Muscle layer of duodenum (tissue), 2 donors: ENCODE results near the gene DUSP2.

Source experiments
- H3K27ac ChIP-seq: one replicate; pipeline ENCODE4 v1.7.0; 2013; ENCODE audit warnings: mild to moderate bottlenecking, low read length
- H3K27me3 ChIP-seq: one replicate; pipeline ENCODE4 v1.7.0; 2013; ENCODE audit warnings: low read depth, mild to moderate bottlenecking, control low read depth, low read length
- H3K36me3 ChIP-seq, 2 donors: one replicate each; pipeline ENCODE4 v1.7.0; 2013; ENCODE audit warnings: low read length in 2 of 2, control low read depth in 1 of 2, mild to moderate bottlenecking in 1 of 2; ENCODE audit not compliant: insufficient read depth in 2 of 2, control insufficient read depth in 1 of 2
- H3K4me1 ChIP-seq, 2 donors: one replicate each; pipeline ENCODE4 v1.7.0; 2013; ENCODE audit warnings: low read length in 2 of 2, mild to moderate bottlenecking in 2 of 2, control low read depth in 1 of 2, moderate library complexity in 1 of 2; ENCODE audit not compliant: insufficient read depth in 2 of 2, control insufficient read depth in 1 of 2
- H3K4me3 ChIP-seq, 2 donors: one replicate each; pipeline ENCODE4 v1.7.0; 2013; ENCODE audit warnings: low read length in 2 of 2, low read depth in 1 of 2, mild to moderate bottlenecking in 1 of 2
- H3K9me3 ChIP-seq, 2 donors: one replicate each; pipeline ENCODE4 v1.7.0; 2013; ENCODE audit warnings: low read length in 2 of 2, control low read depth in 1 of 2, mild to moderate bottlenecking in 1 of 2; ENCODE audit not compliant: control insufficient read depth in 1 of 2
- donor health status: healthy.

DUSP2 gene

DNA sequence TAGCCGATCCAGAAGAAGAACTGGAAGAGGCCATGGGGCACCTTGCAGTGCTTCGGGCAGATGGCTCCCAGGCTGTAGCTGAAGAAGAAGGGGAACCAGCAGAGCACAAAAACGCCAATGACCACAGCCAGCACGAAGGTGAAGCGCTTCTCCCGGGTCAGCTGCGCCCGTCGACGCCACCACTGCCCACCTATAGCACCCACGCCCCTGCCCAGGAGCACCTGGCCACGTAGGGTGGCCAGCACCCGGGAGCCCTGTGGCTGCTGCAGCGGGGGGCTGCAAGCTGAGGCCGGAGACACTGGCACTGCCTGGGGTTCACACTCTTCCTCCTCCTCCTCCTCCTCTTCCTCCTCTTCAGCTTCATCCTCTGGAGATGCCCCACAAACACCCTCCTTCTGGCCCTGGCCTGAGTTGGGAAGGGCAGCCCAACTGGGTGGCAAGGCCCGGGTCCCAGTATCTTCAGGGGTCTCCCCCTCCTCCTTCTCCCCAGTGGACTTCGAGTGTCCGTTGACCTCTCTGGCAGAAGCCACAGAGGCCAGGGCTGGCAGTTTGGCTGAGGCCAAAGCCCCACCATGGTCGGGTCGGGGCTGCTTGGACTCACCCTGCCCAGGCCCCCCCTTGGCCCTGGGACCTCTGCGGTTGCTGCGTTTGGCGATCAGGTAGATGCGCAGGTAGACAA, 30.2 kb downstream of the DUSP2 start:
- peaks cover 22% of the 10 kb centered on the region for H3K27me3 ChIP-seq
- H3K4me1 ChIP-seq = peaks cover 0 to 7% of the 10 kb centered on the region in 2 donors
- H3K27ac ChIP-seq = no peak overlapping the region
- peak overlapping the region in 1 of 2 donors; percentile 61 for H3K4me3 ChIP-seq
- H3K36me3 ChIP-seq = no peaks in the 10 kb centered on the region
- no peaks in the 10 kb centered on the region for H3K9me3 ChIP-seq

DNA sequence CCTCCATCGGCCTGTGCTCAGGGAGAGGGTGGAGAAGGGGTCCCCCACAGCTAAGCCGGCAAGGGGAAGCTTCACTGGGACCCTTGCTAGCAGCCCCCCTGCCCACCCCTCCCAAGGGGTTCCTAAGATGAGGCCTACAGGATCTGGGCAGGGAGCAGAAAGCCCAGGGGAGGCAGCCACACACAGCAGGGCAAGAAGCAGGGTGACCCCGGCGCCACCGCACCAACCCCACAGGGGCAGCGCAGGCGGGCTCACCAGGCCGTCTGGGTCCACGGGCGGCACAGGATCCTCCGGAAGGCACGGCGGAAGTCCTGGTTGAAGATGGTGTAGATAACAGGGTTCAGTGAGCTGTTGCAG, 30.7 kb downstream of the DUSP2 start:
- no peaks in the 10 kb centered on the region for H3K9me3 ChIP-seq
- H3K27ac ChIP-seq = no peak overlapping the region
- H3K4me1 ChIP-seq = peaks cover 0 to 11% of the 10 kb centered on the region in 2 donors
- no peaks in the 10 kb centered on the region for H3K36me3 ChIP-seq
- H3K27me3 ChIP-seq = peaks cover 19% of the 10 kb centered on the region
- no peak overlapping the region for H3K4me3 ChIP-seq

DNA sequence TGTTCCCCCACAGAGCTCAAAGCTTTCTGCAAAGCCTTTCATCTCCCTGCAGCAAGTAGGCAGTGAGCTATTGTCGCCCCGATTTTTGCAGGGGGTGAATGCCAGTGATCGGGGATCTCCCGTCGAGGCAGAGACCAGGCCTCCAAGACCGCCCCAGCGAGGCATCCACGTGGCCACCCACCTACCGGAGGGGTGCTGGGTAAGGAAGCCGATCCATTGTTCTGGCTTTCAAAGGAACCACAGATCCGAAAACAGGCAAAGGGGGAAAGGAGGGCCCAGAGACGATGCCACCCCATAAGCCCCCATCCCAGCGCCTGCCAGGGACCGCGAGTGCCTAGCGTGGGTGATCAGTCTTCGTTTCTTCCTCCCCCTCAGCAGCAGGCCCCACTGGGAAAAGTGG, 31.3 kb downstream of the DUSP2 start:
- Histone ChIP-seq H3K27me3 (peaks cover 14% of the 10 kb centered on the region), H3K36me3 (no peaks in the 10 kb centered on the region), H3K4me1 (peaks cover 0 to 17% of the 10 kb centered on the region in 2 donors), H3K4me3 (no peak overlapping the region), H3K9me3 (no peaks in the 10 kb centered on the region), H3K27ac (no peak overlapping the region)

DNA sequence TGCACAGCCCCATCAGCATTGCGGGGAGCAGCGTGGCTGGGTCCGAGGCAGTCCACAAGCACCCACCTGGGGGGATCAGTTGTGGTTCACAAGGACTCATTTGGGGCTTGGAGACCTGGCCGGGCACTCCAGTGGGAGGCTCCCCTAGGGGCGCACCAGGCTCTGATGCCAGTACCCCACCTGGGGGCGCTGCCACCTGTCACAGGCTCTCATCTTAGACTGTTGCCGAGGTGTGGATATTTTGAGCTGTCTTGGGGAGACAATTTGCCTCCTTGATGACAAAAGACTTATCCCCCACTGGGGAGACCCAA, 31.9 kb downstream of the DUSP2 start:
- Histone ChIP-seq H3K4me3 (no peak overlapping the region), H3K9me3 (no peaks in the 10 kb centered on the region), H3K4me1 (peaks cover 0 to 23% of the 10 kb centered on the region in 2 donors), H3K27me3 (peaks cover 11% of the 10 kb centered on the region), H3K27ac (no peak overlapping the region), H3K36me3 (no peaks in the 10 kb centered on the region)

DNA sequence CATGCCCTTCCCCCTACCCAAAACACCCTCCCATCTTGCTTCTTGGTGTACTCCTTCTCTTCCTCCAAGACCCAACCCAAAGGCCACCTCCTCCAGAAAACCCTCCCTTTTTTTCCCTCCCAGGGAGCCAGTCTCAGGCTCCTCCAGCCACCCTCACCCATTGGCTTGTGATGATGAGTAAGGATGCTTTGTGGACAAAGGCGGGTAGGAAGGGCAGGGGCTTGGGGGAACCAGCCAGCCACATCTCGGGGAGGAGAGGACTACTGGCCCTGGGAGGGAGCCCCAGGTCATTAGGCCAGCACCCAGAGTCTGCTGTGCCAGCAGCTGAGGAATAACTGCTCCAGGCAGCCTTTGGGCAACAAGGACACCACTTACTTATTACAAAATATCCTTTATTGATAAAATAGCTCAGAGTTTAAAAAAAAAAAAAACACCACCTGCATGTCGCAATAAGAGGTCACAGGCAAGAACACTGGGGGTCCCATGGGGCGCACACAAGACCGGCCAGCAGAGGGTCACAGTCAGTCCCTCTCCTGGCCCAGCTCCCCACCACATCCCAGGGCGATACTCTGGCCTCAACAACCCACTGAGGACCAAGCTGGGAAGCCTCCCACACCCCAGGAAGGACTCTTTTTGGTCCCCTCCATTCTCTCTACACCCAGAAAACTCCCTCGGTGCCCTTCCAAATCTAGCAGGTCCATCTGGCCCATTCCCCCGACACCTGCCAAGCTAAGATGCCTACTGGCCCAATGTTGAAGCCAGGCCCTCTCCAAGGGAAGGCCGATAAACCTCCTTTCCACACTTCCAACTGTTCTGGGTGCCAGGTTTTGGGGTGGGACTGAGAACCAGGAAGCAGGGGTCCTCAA, 32.5 kb downstream of the DUSP2 start:
- H3K27me3 ChIP-seq = peaks cover 5% of the 10 kb centered on the region

DNA sequence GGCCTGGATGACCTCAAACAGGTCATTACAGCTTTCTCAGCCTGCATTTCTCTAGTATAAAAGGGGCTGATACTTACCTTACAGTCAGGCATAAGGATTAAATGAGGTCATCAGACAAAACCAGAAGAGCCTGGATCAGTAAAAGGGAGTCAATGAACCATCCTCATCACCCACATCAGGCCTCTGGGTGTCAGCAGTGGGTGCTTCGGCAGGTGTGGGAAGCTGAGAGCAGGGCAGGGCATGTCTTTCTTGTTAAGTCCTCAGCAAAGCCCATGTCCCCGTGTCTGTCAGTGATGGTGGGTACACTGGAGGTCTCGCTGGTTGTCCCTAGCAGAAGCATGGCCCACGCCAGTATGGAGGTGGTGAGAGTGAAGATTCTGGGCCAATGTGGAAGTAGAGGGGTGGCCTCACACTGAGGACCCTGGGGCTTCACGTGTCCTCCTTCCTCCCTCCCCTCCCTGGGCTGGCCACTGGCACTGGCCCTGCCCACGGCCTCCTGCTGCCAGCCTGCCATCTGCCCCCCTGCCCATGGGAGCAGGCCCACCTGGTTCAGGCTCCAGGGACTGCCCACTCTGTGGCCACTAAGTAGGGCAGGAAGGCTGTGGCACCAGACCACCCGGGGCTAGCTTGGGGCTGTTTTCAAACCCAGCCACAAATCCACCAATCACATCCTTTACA, 33.3 kb downstream of the DUSP2 start:
- Histone ChIP-seq H3K27ac (no peak overlapping the region), H3K9me3 (no peaks in the 10 kb centered on the region), H3K27me3 (no peaks in the 10 kb centered on the region), H3K36me3 (no peaks in the 10 kb centered on the region), H3K4me3 (no peak overlapping the region), H3K4me1 (peaks cover 0 to 33% of the 10 kb centered on the region in 2 donors)

More for the DNA sequence above, 32.5 kb downstream of the DUSP2 start:
- H3K36me3 ChIP-seq = no peaks in the 10 kb centered on the region
- no peaks in the 10 kb centered on the region for H3K9me3 ChIP-seq
- peaks cover 0 to 28% of the 10 kb centered on the region in 2 donors for H3K4me1 ChIP-seq
- H3K4me3 ChIP-seq = no peak overlapping the region
- no peak overlapping the region for H3K27ac ChIP-seq

DNA sequence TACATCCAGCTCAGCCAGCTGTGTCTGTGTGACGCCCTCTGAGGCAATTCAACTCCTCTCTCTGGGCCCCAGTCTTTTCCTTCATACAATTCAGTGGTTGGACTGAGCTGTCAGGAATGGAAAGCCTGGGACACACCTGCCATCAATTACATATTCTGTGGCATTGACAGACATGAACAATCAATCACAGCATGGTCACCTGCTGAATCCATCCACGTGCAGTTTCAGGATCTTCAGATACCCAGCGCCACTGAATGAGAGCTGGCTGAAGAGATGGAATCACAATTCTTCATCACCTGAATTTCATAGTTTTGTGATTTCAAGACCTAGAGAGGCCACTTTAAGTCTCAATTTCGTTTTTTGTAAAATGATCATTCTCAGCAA, 34.0 kb downstream of the DUSP2 start:
- H3K9me3 ChIP-seq = no peaks in the 10 kb centered on the region
- H3K27ac ChIP-seq = no peak overlapping the region
- peaks cover 0 to 29% of the 10 kb centered on the region in 2 donors for H3K4me1 ChIP-seq
- no peak overlapping the region for H3K4me3 ChIP-seq
- H3K36me3 ChIP-seq = no peaks in the 10 kb centered on the region
- no peaks in the 10 kb centered on the region for H3K27me3 ChIP-seq

DNA sequence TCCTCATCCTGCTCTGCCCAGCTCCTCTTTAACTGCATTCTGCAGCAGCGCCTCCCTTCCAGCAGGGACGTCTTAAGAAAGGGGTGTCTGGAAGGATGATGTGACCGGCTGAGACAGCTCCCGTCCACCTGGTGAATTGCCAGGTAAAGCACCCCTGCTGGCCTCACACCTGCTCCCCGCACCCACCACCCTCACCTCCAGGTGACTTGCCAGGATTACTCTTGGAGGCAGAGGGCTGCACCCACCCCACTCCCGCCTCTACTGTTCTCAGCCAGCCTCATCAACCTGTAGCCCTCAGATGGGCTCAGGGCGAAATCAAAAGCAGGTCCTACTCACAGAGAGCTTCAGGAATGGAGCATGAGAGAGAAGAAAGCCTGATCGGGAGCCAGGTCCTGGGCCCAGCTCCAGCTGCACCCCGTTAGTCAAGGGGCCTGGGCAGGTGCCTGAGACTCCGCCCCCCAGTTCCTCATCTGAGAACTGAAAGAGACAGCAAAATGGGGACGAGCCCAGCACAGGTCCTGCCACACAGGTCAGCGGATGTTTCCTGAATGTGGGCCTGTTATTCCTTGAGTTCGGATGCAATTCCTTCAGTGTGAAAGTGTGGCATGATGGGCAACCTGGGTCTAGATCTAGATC, 34.5 kb downstream of the DUSP2 start:
- H3K4me3 ChIP-seq = no peak overlapping the region
- no peaks in the 10 kb centered on the region for H3K27me3 ChIP-seq
- H3K4me1 ChIP-seq = peaks cover 0 to 26% of the 10 kb centered on the region in 2 donors
- H3K36me3 ChIP-seq = no peaks in the 10 kb centered on the region
- no peak overlapping the region for H3K27ac ChIP-seq
- peaks cover under 1 to 1% of the 10 kb centered on the region in 2 donors for H3K9me3 ChIP-seq

DNA sequence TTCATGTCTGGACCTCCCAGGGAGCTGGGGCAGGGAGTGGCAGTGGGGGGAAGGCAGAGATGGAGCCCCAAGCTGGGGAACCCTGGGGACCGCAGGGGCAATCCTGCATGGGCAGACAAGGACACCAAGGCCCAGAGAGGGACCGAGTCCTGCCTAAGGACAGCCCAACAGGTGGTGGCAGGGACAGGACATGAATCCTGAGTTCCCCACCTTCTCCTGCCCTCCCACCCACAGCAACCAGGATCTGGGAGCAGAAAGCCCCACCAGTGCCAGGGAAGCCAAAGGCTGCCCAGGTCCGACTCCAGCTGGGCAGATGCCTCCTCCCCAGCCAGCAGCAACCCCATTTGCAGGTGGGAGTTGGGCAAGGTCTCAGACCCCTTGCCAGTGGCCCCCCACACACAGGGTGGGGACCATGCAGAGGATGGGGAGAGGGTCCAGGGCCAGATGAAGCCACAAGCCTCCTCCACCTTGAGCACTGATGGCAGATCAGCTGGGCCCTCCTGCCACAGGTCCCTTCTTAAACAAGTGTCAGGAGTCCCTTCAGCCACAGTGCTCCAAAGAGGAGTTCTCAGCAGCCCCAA, 35.2 kb downstream of the DUSP2 start:
- no peaks in the 10 kb centered on the region for H3K36me3 ChIP-seq
- H3K27ac ChIP-seq = no peak overlapping the region
- peaks cover 7 to 8% of the 10 kb centered on the region in 2 donors for H3K9me3 ChIP-seq
- H3K4me3 ChIP-seq = no peak overlapping the region
- peaks cover 0 to 26% of the 10 kb centered on the region in 2 donors for H3K4me1 ChIP-seq
- no peaks in the 10 kb centered on the region for H3K27me3 ChIP-seq

DNA sequence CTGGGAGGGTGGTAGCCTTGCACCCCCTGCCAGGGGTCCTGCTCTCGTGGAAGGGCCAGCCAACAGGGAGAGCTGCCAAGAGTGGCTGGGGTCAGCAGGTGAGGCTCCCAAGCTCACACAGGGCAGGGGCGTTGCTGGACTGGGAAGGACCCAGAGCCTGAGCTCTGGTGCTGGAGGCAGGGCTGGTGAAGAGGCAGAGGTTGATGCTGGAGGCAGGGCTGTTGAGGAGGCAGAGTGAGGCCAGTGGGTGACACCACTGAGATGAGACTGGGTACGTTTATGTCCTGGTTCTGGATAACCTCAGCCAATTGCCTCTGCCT, 35.9 kb downstream of the DUSP2 start:
- Histone ChIP-seq H3K27ac (no peak overlapping the region), H3K9me3 (peaks cover 7 to 9% of the 10 kb centered on the region in 2 donors), H3K36me3 (no peaks in the 10 kb centered on the region), H3K27me3 (no peaks in the 10 kb centered on the region), H3K4me3 (no peak overlapping the region), H3K4me1 (peaks cover 0 to 26% of the 10 kb centered on the region in 2 donors)
